Suprapubic skin (tissue), 3 donors: ENCODE measurements around the gene TRIM26.

Experiments used
- CTCF ChIP-seq, 2 donors: fragments of 200-600 bp in 1 of 2; fragments of 450-650 bp in 1 of 2; sonication (generic) in 1 of 2; IDR thresholded peaks; one replicate each; pipeline ENCODE4 v1.5.1; 2016 to 2019; ENCODE audit warnings: antibody characterized with exemption in 2 of 2, mild to moderate bottlenecking in 1 of 2, moderate library complexity in 1 of 2
- POLR2A ChIP-seq, 2 donors: fragments of 450-650 bp; IDR thresholded peaks; one replicate each; pipeline ENCODE4 v1.6.1; 2017; ENCODE audit warnings: antibody characterized with exemption in 2 of 2, mild to moderate bottlenecking in 2 of 2, moderate library complexity in 2 of 2

- TF ChIP-seq CTCF (IDR thresholded peaks at IDR 0.05) (no peak), POLR2A (IDR thresholded peaks at IDR 0.05) (no peak)
These were observed 37.4 kb downstream of the TRIM26 start for GRCh38 chr6:30175765-30176164.
